Measurements from ENCODE around the gene UBE2E1. TPM values are rescaled to one million over a fixed set of nuclear protein-coding genes. Genes with fewer than 3 reads are reported as not detected.

UBE2E1 gene
- total RNA-seq, 1 experiment from 2014 or later, result 74.3 TPM

DNA sequence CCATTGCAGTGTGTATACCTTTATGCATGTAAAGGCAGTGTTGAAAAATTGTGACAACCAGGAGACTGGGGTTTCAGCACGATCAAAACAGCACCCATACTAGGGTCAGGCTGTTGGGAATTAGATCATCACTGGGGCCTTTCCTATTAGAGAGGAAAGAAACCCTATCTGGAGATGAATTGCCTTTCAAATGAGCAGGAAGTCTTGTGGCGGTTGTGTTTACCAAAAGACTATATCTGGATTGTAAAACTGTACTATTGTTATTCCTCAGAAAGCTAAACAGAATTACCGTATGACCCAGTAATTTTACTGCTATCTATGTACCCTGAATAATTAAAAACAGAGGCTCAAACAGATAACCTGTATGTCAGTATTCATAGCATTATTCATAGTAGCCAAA is 10.1 kb downstream of the UBE2E1 start:
- no peak for DNase-seq
- H3K36me3 Mint-ChIP-seq (ENCODE audit: insufficient read depth, unreplicated experiment), result peaks cover 9% of the 10 kb centered on the region
- intact Hi-C loops (cut with micrococcal nuclease; ENCODE audit: unreplicated experiment), result no loop called here
- H3K27ac Mint-ChIP-seq (ENCODE audit: unreplicated experiment), result no peak overlapping the region
- no TSS peak for BruUV-seq (replicated peaks)
- H3K9me3 Mint-ChIP-seq (ENCODE audit: low read depth, unreplicated experiment), result no peaks in the 10 kb centered on the region
- no peak overlapping the region for H3K4me3 Mint-ChIP-seq (ENCODE audit: low read depth, unreplicated experiment)
- CTCF ChIA-PET, result no interaction called here
- H3K27me3 Mint-ChIP-seq (ENCODE audit: unreplicated experiment), result no peaks in the 10 kb centered on the region
- TF ChIP-seq, protein P1, sequence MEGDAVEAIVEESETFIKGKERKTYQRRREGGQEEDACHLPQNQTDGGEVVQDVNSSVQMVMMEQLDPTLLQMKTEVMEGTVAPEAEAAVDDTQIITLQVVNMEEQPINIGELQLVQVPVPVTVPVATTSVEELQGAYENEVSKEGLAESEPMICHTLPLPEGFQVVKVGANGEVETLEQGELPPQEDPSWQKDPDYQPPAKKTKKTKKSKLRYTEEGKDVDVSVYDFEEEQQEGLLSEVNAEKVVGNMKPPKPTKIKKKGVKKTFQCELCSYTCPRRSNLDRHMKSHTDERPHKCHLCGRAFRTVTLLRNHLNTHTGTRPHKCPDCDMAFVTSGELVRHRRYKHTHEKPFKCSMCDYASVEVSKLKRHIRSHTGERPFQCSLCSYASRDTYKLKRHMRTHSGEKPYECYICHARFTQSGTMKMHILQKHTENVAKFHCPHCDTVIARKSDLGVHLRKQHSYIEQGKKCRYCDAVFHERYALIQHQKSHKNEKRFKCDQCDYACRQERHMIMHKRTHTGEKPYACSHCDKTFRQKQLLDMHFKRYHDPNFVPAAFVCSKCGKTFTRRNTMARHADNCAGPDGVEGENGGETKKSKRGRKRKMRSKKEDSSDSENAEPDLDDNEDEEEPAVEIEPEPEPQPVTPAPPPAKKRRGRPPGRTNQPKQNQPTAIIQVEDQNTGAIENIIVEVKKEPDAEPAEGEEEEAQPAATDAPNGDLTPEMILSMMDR (IDR thresholded peaks at IDR 0.05; ENCODE audit: unreplicated experiment), result no peak
- peaks cover 13% of the 10 kb centered on the region for H3K4me1 Mint-ChIP-seq (ENCODE audit: low read depth, unreplicated experiment)

DNA sequence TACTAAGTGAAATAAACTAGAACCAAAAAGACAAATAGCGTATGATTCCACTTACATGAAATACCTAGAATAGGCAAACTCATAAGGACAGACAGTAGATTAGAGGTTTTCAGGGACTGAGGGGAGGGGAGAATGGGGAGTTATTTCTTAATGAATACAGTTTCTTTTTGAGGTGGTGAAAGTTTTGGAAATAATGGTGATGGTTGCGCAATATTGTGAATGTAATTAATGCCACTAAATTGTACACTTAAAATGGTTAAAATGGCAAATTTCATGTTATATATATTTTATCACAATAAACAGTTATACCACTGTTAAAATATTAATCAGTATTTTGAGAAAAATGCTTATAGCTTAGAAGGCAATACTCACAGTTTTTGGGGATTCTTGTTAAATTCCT is 11.0 kb downstream of the UBE2E1 start:
- TF ChIP-seq, protein P1 (IDR thresholded peaks at IDR 0.05; ENCODE audit: unreplicated experiment), result no peak
- intact Hi-C loops (cut with micrococcal nuclease; ENCODE audit: unreplicated experiment), result no loop called here
- peaks cover 22% of the 10 kb centered on the region for H3K4me1 Mint-ChIP-seq (ENCODE audit: low read depth, unreplicated experiment)
- CTCF ChIA-PET, result no interaction called here
- no TSS peak for BruUV-seq (replicated peaks)
- DNase-seq, result no peak
- H3K27ac Mint-ChIP-seq (ENCODE audit: unreplicated experiment), result no peak overlapping the region
- H3K27me3 Mint-ChIP-seq (ENCODE audit: unreplicated experiment), result no peaks in the 10 kb centered on the region
- no peaks in the 10 kb centered on the region for H3K9me3 Mint-ChIP-seq (ENCODE audit: low read depth, unreplicated experiment)
- peaks cover 4% of the 10 kb centered on the region for H3K36me3 Mint-ChIP-seq (ENCODE audit: insufficient read depth, unreplicated experiment)
- no peak overlapping the region for H3K4me3 Mint-ChIP-seq (ENCODE audit: low read depth, unreplicated experiment)

DNA sequence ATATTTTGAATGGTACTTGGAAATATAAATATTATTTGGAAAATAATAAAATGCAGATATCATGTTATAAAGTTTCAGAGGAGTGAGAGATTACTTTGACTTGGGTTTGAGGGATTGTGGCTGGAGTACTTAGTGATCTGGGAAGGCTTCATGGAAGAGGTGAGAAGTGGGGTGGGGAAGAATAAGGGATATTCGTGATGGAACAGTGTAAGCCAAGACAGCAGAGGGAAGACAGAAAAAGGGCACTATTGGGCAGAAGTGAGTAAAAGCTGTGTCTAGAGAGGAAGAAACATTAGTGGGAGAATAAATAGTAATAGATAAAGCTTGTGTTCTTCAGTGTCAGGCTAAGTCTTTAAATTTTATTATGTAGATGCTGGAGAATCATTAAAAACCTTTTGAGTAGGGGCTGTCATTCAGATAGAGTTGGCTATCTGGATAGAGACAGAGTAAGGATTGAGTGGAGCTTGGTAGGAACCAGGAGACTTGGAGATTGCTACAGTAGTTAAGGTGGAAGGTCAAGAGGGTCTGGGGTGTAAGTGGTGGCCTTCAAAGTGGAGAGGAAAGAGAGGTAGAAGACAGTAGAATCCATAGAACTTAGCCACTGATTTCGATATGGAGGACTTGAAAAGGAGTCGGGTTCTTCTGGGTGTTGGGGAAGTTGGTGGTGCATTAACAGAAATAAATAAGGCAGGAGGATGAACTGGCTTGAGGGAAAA is 11.9 kb downstream of the UBE2E1 start:
- H3K9me3 Mint-ChIP-seq (ENCODE audit: low read depth, unreplicated experiment), result no peaks in the 10 kb centered on the region
- no TSS peak for BruUV-seq (replicated peaks)
- CTCF ChIA-PET, result no interaction called here
- no peak overlapping the region for H3K27ac Mint-ChIP-seq (ENCODE audit: unreplicated experiment)
- peaks cover 1% of the 10 kb centered on the region for H3K36me3 Mint-ChIP-seq (ENCODE audit: insufficient read depth, unreplicated experiment)
- H3K4me3 Mint-ChIP-seq (ENCODE audit: low read depth, unreplicated experiment), result no peak overlapping the region
- no peak for DNase-seq
- no peaks in the 10 kb centered on the region for H3K27me3 Mint-ChIP-seq (ENCODE audit: unreplicated experiment)
- intact Hi-C loops (cut with micrococcal nuclease; ENCODE audit: unreplicated experiment), result no loop called here
- TF ChIP-seq, protein P1 (IDR thresholded peaks at IDR 0.05; ENCODE audit: unreplicated experiment), result no peak
- peaks cover 15% of the 10 kb centered on the region for H3K4me1 Mint-ChIP-seq (ENCODE audit: low read depth, unreplicated experiment)

DNA sequence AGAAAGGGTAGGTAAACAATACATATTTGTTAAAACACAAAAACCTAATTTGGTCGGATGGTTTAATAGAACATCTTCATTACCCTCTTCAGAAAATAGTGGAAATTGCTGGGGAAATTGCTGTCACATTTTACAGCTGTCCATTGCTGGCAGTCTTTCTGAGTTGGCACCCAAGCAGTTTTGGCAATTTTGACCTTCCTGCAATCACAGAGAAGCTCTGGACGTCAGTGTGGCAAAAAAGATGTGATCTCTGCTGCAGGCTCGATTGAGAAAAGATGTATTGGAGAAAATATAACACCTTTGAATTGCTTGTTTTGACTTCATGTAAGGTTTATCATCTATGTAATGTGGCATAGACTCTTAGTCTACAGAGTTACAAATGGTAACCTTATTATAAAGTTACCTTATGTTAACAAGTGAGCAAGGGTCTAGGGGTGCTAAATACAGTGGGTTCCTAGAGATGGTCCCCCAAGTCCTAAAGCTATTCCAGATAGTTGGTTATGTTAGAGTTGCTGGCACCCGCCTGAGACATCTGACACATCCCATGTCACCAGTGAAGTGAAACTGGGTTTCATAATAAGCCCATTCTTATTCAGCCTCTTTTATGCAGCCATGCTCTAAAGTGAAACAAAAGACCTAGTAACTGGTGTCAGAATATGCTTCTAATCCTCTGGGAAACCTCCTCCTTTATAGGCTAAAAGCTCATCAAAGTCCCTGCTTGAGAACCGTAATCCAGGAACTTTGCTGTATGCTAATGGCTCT is 14.0 kb downstream of the UBE2E1 start:
- no peaks in the 10 kb centered on the region for H3K9me3 Mint-ChIP-seq (ENCODE audit: low read depth, unreplicated experiment)
- BruUV-seq (replicated peaks), result no TSS peak
- no peak for DNase-seq
- TF ChIP-seq, protein P1 (IDR thresholded peaks at IDR 0.05; ENCODE audit: unreplicated experiment), result no peak
- CTCF ChIA-PET, result no interaction called here
- H3K4me1 Mint-ChIP-seq (ENCODE audit: low read depth, unreplicated experiment), result peaks cover 13% of the 10 kb centered on the region
- no peaks in the 10 kb centered on the region for H3K27me3 Mint-ChIP-seq (ENCODE audit: unreplicated experiment)
- no peaks in the 10 kb centered on the region for H3K36me3 Mint-ChIP-seq (ENCODE audit: insufficient read depth, unreplicated experiment)
- no peak overlapping the region for H3K4me3 Mint-ChIP-seq (ENCODE audit: low read depth, unreplicated experiment)
- no peak overlapping the region for H3K27ac Mint-ChIP-seq (ENCODE audit: unreplicated experiment)
- intact Hi-C loops (cut with micrococcal nuclease; ENCODE audit: unreplicated experiment), result no loop called here

Measured in Calu3 (cell line).